ENCODE results near the gene CFAP107. TPM values are rescaled to one million over a fixed set of nuclear protein-coding genes. Genes with fewer than 3 reads are reported as not detected.
"Not testable (repeated sequence)": the region's sequence is repeated elsewhere in the genome, so short reads cannot be mapped to it uniquely, and the experiment has no call there.

CFAP107 gene
- total RNA-seq, 1 experiment from 2014 or later, result not detected

- DNase-seq (ENCODE audit: low read depth); in situ Hi-C loops (cut with HindIII; ENCODE audit: low pct_unique_long_range_greater_than_20kb, low sequenced_read_pairs): not testable (repeated sequence)
Measured at GRCh38 chr1:12731084-12731483, 14.9 kb upstream of the CFAP107 start.

DNA sequence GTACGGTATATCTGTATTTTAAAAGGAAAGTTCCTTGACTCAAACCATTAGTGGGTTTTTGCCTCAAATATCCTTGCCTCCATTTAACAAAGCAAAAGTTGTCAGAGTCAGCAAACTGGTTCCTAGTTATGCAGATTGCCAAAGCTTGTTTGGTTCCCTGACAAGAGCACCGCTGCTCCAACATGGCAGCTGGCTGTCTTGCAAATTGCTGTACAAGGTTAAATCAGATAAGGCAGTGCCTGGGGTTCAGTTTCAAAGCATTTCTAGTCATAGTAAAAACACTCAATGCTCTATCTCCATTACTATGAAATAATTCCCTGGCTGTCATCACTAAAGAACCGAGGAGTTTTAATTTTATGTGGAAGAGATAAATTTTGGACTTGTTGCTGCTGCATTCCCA, 11.3 kb upstream of the CFAP107 start:
- in situ Hi-C loops (cut with HindIII; ENCODE audit: low pct_unique_long_range_greater_than_20kb, low sequenced_read_pairs), result no loop called here
- DNase-seq (ENCODE audit: low read depth), result no peak

- in situ Hi-C loops (cut with HindIII; ENCODE audit: low pct_unique_long_range_greater_than_20kb, low sequenced_read_pairs), result no loop called here
Measured at GRCh38 chr1:12738934-12739333, 7.1 kb upstream of the CFAP107 start.

DNA sequence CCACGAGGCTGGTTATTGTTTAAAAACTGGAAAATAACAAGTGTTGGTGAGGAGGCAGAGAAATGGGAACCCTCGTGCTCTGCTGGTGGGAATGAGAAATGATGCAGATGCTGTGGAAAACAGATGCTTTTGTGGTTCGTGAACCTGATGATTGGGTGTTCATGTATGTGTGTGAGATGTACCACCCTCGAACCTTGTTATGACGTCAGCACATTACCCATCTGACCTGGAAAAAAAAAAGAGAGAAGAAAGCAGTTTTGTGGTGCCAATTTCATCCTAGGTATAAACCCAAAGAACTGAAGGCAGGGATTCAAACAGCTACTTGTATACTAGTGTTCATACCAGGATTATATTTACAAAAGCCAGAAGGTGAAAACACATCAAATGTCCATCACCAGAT, 6.4 kb upstream of the CFAP107 start:
- no peak for DNase-seq (ENCODE audit: low read depth)
- in situ Hi-C loops (cut with HindIII; ENCODE audit: low pct_unique_long_range_greater_than_20kb, low sequenced_read_pairs), result no loop called here

More at GRCh38 chr1:12738934-12739333, 7.1 kb upstream of the CFAP107 start:
- no peak for DNase-seq (ENCODE audit: low read depth)

GRCh38 chr1:12741946-12742345, 4.1 kb upstream of the CFAP107 start:
- in situ Hi-C loops (cut with HindIII; ENCODE audit: low pct_unique_long_range_greater_than_20kb, low sequenced_read_pairs), result no loop called here
- no peak for DNase-seq (ENCODE audit: low read depth)

DNA sequence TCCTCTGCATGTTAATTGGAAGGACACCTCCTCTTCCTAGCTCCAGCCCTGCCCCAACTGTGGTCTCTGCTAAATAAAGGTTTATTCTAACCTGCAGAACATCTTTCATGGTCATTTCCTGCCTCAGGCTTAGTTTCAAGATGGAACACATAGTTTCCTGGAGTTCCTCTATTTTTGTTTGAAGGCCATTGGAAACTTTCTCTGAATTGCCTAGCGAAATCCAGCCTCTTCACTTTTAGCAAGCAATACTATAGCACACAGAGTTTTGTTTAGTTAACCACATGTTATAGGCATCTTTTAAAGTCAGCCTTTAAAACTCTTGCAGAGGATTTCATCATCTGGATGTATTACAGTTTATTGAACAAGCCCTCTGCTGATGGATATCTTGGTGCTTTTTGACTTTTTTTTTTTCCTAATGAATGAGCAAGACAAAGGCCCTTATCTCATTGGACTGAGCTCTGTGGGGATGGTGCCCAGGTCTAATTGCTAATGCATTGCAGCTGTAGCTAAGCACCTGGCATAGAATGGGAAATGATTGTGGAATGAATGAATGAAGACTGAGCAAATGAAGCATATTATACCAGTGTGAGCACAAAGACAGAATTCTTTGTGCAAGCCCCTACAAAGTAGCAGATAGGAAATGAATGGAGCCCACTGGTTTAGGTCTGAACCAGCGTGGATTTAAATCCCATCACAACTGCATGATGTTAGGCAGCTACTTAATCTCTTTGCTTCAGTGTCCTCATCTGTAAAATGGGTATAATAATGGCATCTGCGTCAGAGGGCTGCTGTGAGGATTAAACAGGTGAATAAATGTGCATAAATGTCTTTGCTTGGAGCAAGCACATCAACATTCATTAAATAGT, 641 bp upstream of the CFAP107 start:
- in situ Hi-C loops (cut with HindIII; ENCODE audit: low pct_unique_long_range_greater_than_20kb, low sequenced_read_pairs), result no loop called here
- no peak for DNase-seq (ENCODE audit: low read depth)

DNA sequence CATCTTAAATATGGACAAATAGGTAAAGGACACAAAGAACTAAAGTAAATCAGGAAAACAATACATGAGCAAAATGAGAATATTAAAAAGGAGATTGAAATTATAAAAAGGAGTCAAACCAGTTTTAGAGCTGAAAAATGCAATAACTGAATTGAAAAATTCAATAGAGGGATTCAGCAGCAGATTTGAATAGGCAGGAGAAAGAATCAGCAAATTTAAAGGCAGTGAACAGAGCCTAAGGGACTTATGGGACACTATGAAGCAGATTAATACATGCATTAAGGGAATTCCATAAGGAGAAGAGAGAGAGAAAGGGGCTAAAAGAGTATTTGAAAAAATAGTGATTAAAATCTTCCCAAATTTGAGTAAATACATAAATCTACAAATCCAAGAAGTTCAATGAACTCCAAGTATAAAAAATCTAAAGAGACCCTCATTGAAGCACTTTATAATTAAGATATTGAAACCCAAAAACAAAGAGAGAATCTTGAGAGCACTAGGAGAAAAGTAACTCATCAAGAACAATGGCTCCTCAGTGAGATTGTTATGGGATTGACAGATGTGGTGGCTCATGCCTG, 2.9 kb downstream of the CFAP107 start:
- DNase-seq (ENCODE audit: low read depth), result no peak
- in situ Hi-C loops (cut with HindIII; ENCODE audit: low pct_unique_long_range_greater_than_20kb, low sequenced_read_pairs), result no loop called here

GRCh38 chr1:12754738-12755137, 8.7 kb downstream of the CFAP107 start:
- DNase-seq (ENCODE audit: low read depth), result no peak
- in situ Hi-C loops (cut with HindIII; ENCODE audit: low pct_unique_long_range_greater_than_20kb, low sequenced_read_pairs), result no loop called here

- in situ Hi-C loops (cut with HindIII; ENCODE audit: low pct_unique_long_range_greater_than_20kb, low sequenced_read_pairs), result no loop called here
- DNase-seq (ENCODE audit: low read depth), result no peak
Measured at GRCh38 chr1:12756273-12756672, 10.3 kb downstream of the CFAP107 start.

DNA sequence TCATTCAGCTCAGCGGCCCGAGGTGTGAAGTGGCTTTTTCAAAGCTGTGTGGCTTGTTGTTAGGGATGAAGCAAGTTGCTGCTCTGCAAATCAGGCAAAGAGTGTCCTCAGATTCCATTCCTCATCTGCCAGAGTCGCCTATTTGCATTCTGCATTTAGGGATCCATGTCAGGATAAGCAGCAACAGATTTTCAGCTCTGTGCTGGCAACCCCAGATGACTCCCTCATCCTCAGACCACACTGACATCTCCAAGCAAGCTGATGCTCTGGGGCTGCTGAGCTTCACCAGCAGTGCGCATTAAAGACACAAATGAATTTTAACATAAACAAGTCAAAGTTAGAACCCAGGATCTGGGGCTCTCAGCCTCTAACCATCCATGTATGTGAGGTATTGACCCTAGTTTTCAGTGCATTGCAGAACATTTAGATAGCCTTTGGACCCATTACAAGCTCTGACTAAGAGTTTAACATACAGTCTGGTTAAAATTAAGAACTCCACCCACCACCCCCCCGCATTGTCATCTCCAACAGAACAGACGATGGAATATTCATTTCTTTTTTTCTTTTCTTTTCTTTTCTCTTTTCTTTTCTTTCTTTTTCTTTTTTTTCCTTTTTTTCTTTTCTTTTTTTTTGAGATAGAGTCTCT, 10.9 kb downstream of the CFAP107 start:
- in situ Hi-C loops (cut with HindIII; ENCODE audit: low pct_unique_long_range_greater_than_20kb, low sequenced_read_pairs), result no loop called here
- no peak for DNase-seq (ENCODE audit: low read depth)

DNA sequence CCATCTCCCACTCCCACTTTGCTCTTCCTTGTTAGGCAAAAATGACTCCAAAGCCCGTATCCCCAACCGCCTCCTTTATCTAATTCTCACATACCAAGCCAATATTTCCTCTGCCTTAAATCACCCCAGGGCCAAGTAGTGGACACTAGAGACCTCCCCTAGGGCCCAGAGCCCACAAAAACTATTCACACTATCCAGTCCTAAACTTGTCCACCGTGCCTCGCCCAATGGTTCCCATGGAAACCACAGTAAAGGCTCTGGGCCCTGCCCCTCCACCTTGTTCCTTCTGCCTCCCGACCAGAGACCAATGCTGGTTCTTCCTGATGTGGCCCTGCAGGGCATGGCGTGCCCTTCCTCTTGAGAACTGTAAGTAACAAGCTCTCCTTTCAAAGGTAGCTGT, 11.8 kb downstream of the CFAP107 start:
- DNase-seq (ENCODE audit: low read depth), result no peak
- in situ Hi-C loops (cut with HindIII; ENCODE audit: low pct_unique_long_range_greater_than_20kb, low sequenced_read_pairs), result no loop called here

DNA sequence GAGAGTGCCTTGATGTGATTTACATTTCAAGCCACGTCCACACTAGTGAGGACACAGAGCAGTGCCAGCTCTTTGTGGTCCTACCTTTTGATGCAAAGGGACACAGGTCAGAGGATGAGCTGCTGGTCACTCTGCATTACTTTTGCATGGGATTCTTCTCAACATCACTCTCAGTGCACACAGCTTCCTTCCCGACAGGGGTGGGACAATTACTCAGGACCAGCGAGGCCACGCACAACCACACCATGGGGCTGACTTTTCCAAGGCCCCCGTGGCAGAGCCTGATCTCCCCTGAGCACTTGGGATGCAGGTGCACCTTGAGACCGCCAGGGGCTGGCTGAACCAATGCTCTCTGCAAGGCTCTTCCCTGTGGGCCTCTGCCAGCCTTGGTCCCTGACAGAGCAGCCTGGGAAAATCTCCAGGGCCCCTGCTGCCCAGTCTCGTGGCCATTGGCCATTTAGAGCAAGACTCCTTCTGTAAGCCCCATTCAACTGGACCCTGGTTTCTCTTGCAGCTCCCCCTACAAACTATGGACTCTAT, 14.3 kb downstream of the CFAP107 start:
- DNase-seq (ENCODE audit: low read depth), result no peak
- in situ Hi-C loops (cut with HindIII; ENCODE audit: low pct_unique_long_range_greater_than_20kb, low sequenced_read_pairs), result no loop called here

DNA sequence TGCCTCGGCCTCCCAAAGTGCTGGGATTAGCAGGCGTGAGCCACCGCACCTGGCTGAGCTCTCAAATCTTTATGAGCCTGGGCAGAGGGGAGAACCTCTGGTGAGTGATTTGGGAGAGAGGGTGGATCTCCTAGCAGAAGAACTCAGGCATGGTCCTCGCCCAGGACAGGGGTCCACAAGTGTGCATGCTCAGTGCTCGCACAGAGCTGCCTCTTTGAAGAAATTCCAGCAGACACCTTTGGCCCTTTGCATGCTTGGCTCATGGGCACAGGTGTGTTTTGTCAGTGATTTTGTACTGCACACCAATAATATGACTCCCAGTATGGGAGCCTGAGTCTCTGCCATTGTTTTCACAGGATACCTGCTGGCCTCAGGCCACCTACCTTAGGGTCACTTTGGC, 15.8 kb downstream of the CFAP107 start:
- in situ Hi-C loops (cut with HindIII; ENCODE audit: low pct_unique_long_range_greater_than_20kb, low sequenced_read_pairs), result no loop called here
- DNase-seq (ENCODE audit: low read depth), result no peak

DNA sequence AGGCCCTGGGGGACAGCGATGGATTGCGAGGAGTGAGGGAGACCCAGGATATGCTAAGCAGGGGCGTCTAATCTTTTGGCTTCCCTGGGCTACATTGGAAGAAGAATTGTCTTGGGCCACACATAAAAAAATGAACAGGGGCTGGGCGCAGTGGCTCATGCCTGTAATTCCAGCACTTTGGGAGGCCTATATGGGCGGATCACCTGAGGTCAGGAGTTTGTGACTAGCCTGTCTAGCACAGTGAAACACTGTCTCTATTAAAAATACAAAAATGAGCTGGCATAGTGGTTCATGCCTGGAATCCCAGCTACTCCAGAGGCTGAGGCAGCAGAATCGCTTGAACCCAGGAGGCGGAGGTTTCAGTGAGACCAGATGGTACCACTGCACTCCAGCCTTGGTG, 16.8 kb downstream of the CFAP107 start:
- DNase-seq (ENCODE audit: low read depth), result no peak
- in situ Hi-C loops (cut with HindIII; ENCODE audit: low pct_unique_long_range_greater_than_20kb, low sequenced_read_pairs), result no loop called here

GRCh38 chr1:12763479-12763878, 17.5 kb downstream of the CFAP107 start:
- no peak for DNase-seq (ENCODE audit: low read depth)
- in situ Hi-C loops (cut with HindIII; ENCODE audit: low pct_unique_long_range_greater_than_20kb, low sequenced_read_pairs), result no loop called here

- DNase-seq (ENCODE audit: low read depth), result no peak
- in situ Hi-C loops (cut with HindIII; ENCODE audit: low pct_unique_long_range_greater_than_20kb, low sequenced_read_pairs), result no loop called here
Measured at GRCh38 chr1:12764016-12764415, 18.0 kb downstream of the CFAP107 start.

- in situ Hi-C loops (cut with HindIII; ENCODE audit: low pct_unique_long_range_greater_than_20kb, low sequenced_read_pairs), result no loop called here
- DNase-seq (ENCODE audit: low read depth), result no peak
Measured at GRCh38 chr1:12769031-12769430, 23.0 kb downstream of the CFAP107 start.

- in situ Hi-C loops (cut with HindIII; ENCODE audit: low pct_unique_long_range_greater_than_20kb, low sequenced_read_pairs), result no loop called here
- DNase-seq (ENCODE audit: low read depth), result no peak
Measured at GRCh38 chr1:12769976-12770505, 24.0 kb downstream of the CFAP107 start.

- in situ Hi-C loops (cut with HindIII; ENCODE audit: low pct_unique_long_range_greater_than_20kb, low sequenced_read_pairs), result no loop called here
- no peak for DNase-seq (ENCODE audit: low read depth)
Measured at GRCh38 chr1:12770620-12771019, 24.6 kb downstream of the CFAP107 start.

All from Caki2 (cell line).